Endothelial cell of umbilical vein (primary cell): Measurements from ENCODE around the gene BRICD5.

Experiments
- POLR2A ChIP-seq: IDR thresholded peaks from 2 replicates; pipeline ENCODE4 v1.6.1; 2012; ENCODE audit warnings: low read depth, mild to moderate bottlenecking, control low read depth, low read length
- POLR2AphosphoS5 ChIP-seq: IDR thresholded peaks from 2 replicates; pipeline ENCODE4 v1.6.1; 2012; ENCODE audit warnings: low read depth, mild to moderate bottlenecking, control low read depth, low read length, moderate library complexity; ENCODE audit not compliant: insufficient read depth
- TF ChIP-seq, protein P1 (sequence below), 2 donors: IDR thresholded peaks; 1 replicate in 1 of 2; 2 replicates in 1 of 2; pipeline ENCODE4 v1.5.1; 2011; ENCODE audit warnings: low read length in 2 of 2, mild to moderate bottlenecking in 2 of 2, moderate library complexity in 2 of 2, control low read depth in 1 of 2, inconsistent platforms in 1 of 2, low read depth in 1 of 2; ENCODE audit not compliant: insufficient read depth in 1 of 2; ENCODE audit errors: extremely low read depth in 1 of 2
- TF ChIP-seq, protein P2 (sequence below): IDR thresholded peaks from 2 replicates; pipeline ENCODE4 v1.6.1; 2011; ENCODE audit not compliant: insufficient read depth, insufficient read length

DNA sequence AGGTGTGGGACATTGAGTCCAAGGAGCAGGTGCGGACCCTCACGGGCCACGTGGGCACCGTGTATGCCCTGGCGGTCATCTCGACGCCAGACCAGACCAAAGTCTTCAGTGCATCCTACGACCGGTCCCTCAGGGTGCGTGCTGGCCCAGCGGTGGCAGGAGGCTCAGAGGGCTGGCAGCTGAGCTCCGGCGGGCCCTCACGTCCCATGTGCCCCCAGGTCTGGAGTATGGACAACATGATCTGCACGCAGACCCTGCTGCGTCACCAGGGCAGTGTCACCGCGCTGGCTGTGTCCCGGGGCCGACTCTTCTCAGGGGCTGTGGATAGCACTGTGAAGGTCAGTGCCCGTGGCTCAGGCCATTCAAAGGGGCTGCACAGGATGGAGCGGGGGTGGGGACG lies 34.6 kb downstream of the BRICD5 start:
- no peak for TF ChIP-seq POLR2A
- TF ChIP-seq, protein P1, sequence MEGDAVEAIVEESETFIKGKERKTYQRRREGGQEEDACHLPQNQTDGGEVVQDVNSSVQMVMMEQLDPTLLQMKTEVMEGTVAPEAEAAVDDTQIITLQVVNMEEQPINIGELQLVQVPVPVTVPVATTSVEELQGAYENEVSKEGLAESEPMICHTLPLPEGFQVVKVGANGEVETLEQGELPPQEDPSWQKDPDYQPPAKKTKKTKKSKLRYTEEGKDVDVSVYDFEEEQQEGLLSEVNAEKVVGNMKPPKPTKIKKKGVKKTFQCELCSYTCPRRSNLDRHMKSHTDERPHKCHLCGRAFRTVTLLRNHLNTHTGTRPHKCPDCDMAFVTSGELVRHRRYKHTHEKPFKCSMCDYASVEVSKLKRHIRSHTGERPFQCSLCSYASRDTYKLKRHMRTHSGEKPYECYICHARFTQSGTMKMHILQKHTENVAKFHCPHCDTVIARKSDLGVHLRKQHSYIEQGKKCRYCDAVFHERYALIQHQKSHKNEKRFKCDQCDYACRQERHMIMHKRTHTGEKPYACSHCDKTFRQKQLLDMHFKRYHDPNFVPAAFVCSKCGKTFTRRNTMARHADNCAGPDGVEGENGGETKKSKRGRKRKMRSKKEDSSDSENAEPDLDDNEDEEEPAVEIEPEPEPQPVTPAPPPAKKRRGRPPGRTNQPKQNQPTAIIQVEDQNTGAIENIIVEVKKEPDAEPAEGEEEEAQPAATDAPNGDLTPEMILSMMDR (IDR thresholded peaks at IDR 0.05; ENCODE audit: extremely low read depth in 1 of 2, insufficient read depth in 1 of 2, low read depth in 1 of 2, low read length in 2 of 2) = no peak
- TF ChIP-seq POLR2AphosphoS5 = no peak
- TF ChIP-seq, protein P2, sequence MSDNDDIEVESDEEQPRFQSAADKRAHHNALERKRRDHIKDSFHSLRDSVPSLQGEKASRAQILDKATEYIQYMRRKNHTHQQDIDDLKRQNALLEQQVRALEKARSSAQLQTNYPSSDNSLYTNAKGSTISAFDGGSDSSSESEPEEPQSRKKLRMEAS = no peak
